HEK293 (cell line): ENCODE data around the gene PARD3.
A peak's percentile ranks its signal among the peaks of the same experiment; 100 is the strongest.

Experiments
- EGR2 ChIP-seq: fragments of 450-650 bp; formaldehyde crosslinking; IDR thresholded peaks from 2 replicates; pipeline ENCODE4 v1.5.1; 2016; ENCODE audit warnings: low read depth, missing biosample characterization, missing genetic modification characterization
- ELK4 ChIP-seq: IDR thresholded peaks from 2 replicates; pipeline ENCODE4 v1.6.1; 2011; ENCODE audit warnings: mild to moderate bottlenecking, low read depth, low read length, borderline replicate concordance
- FEZF1 ChIP-seq: fragments of 450-650 bp; formaldehyde crosslinking; IDR thresholded peaks from 2 replicates; pipeline ENCODE4 v1.5.1; 2016; ENCODE audit warnings: missing biosample characterization, missing genetic modification characterization
- GLI4 ChIP-seq: fragments of 450-650 bp; formaldehyde crosslinking; IDR thresholded peaks from 2 replicates; pipeline ENCODE4 v1.5.1; 2016; ENCODE audit warnings: missing biosample characterization, missing genetic modification characterization
- HIC1 ChIP-seq: fragments of 450-650 bp; formaldehyde crosslinking; IDR thresholded peaks from 2 replicates; pipeline ENCODE4 v1.5.1; 2016; ENCODE audit warnings: missing biosample characterization, missing genetic modification characterization
- KLF16 ChIP-seq: fragments of 450-650 bp; formaldehyde crosslinking; IDR thresholded peaks from 2 replicates; pipeline ENCODE4 v1.5.1; 2017; ENCODE audit warnings: missing biosample characterization, missing genetic modification characterization
- KLF7 ChIP-seq: fragments of 450-650 bp; formaldehyde crosslinking; IDR thresholded peaks from 2 replicates; pipeline ENCODE4 v1.5.1; 2016; ENCODE audit warnings: missing biosample characterization, missing genetic modification characterization, borderline replicate concordance
- MYNN ChIP-seq: fragments of 450-650 bp; formaldehyde crosslinking; IDR thresholded peaks from 2 replicates; pipeline ENCODE4 v1.5.1; 2016; ENCODE audit warnings: missing biosample characterization, missing genetic modification characterization, borderline replicate concordance
- OVOL3 ChIP-seq: fragments of 450-650 bp; formaldehyde crosslinking; IDR thresholded peaks from 2 replicates; pipeline ENCODE4 v1.5.1; 2016; ENCODE audit warnings: missing biosample characterization, missing genetic modification characterization
- SCRT2 ChIP-seq: fragments of 450-650 bp; formaldehyde crosslinking; IDR thresholded peaks from 2 replicates; pipeline ENCODE4 v1.5.1; 2016; ENCODE audit warnings: missing biosample characterization, missing genetic modification characterization
- SP7 ChIP-seq: fragments of 450-650 bp; formaldehyde crosslinking; IDR thresholded peaks from 2 replicates; pipeline ENCODE4 v1.5.1; 2016; ENCODE audit warnings: missing biosample characterization, missing genetic modification characterization
- ZBTB49 ChIP-seq: fragments of 450-650 bp; formaldehyde crosslinking; IDR thresholded peaks from 2 replicates; pipeline ENCODE4 v1.5.1; 2016; ENCODE audit warnings: missing biosample characterization, missing genetic modification characterization, low read depth
- ZEB2 ChIP-seq: fragments of 450-650 bp; formaldehyde crosslinking; IDR thresholded peaks from 2 replicates; pipeline ENCODE4 v1.5.1; 2016; ENCODE audit warnings: missing biosample characterization, missing genetic modification characterization
- ZNF18 ChIP-seq: fragments of 450-650 bp; formaldehyde crosslinking; IDR thresholded peaks from 2 replicates; pipeline ENCODE4 v1.5.1; 2016; ENCODE audit warnings: missing biosample characterization, missing genetic modification characterization
- ZNF266 ChIP-seq: fragments of 450-650 bp; formaldehyde crosslinking; IDR thresholded peaks from 2 replicates; pipeline ENCODE4 v1.5.1; 2016; ENCODE audit warnings: missing biosample characterization, missing genetic modification characterization, low read depth
- ZNF274 ChIP-seq, 2 experiments: fragments of 200-500 bp in 1 of 2; fragments of 450-650 bp in 1 of 2; sonication (Bioruptor generic) in 1 of 2; formaldehyde crosslinking in 1 of 2; IDR thresholded peaks; 2 replicates each; pipeline versions ENCODE4 v1.5.1 to v1.6.1; 2014 to 2016; ENCODE audit warnings: borderline replicate concordance in 1 of 2, inconsistent platforms in 1 of 2, low read length in 1 of 2, missing biosample characterization in 1 of 2, missing genetic modification characterization in 1 of 2
- ZNF391 ChIP-seq: fragments of 450-650 bp; formaldehyde crosslinking; IDR thresholded peaks from 2 replicates; pipeline ENCODE4 v1.5.1; 2016; ENCODE audit warnings: low read depth, missing biosample characterization, missing genetic modification characterization, borderline replicate concordance
- ZNF416 ChIP-seq: fragments of 450-650 bp; formaldehyde crosslinking; IDR thresholded peaks from 2 replicates; pipeline ENCODE4 v1.5.1; 2016; ENCODE audit warnings: missing biosample characterization, missing genetic modification characterization
- ZNF514 ChIP-seq: fragments of 450-650 bp; formaldehyde crosslinking; IDR thresholded peaks from 2 replicates; pipeline ENCODE4 v1.5.1; 2016; ENCODE audit warnings: missing biosample characterization, missing genetic modification characterization
- ZNF571 ChIP-seq: fragments of 450-650 bp; formaldehyde crosslinking; IDR thresholded peaks from 2 replicates; pipeline ENCODE4 v1.5.0; 2017; ENCODE audit warnings: missing biosample characterization, missing genetic modification characterization
- ZNF621 ChIP-seq: fragments of 450-650 bp; formaldehyde crosslinking; IDR thresholded peaks from 2 replicates; pipeline ENCODE4 v1.5.1; 2017; ENCODE audit warnings: missing biosample characterization, missing genetic modification characterization
- ZNF626 ChIP-seq: fragments of 450-650 bp; sonication (Bioruptor Pico); formaldehyde crosslinking; IDR thresholded peaks from 2 replicates; pipeline ENCODE4 v1.5.1; 2018; ENCODE audit warnings: missing biosample characterization, missing genetic modification characterization, inconsistent platforms
- ZNF664 ChIP-seq: fragments of 450-650 bp; formaldehyde crosslinking; IDR thresholded peaks from 2 replicates; pipeline ENCODE4 v1.5.1; 2016; ENCODE audit warnings: missing biosample characterization, missing genetic modification characterization
- ZNF747 ChIP-seq: fragments of 450-650 bp; formaldehyde crosslinking; IDR thresholded peaks from 2 replicates; pipeline ENCODE4 v1.5.1; 2016; ENCODE audit warnings: missing biosample characterization, missing genetic modification characterization
- ZNF768 ChIP-seq: fragments of 450-650 bp; formaldehyde crosslinking; IDR thresholded peaks from 2 replicates; pipeline ENCODE4 v1.5.1; 2018; ENCODE audit warnings: missing biosample characterization, mild to moderate bottlenecking, missing genetic modification characterization
- ZNF837 ChIP-seq: fragments of 450-650 bp; formaldehyde crosslinking; IDR thresholded peaks from 2 replicates; pipeline ENCODE4 v1.5.1; 2016; ENCODE audit warnings: missing biosample characterization, missing genetic modification characterization
- ZNF843 ChIP-seq: fragments of 450-650 bp; formaldehyde crosslinking; IDR thresholded peaks from 2 replicates; pipeline ENCODE4 v1.5.1; 2016; ENCODE audit warnings: missing biosample characterization, missing genetic modification characterization
- ZSCAN23 ChIP-seq: fragments of 450-650 bp; formaldehyde crosslinking; IDR thresholded peaks from 2 replicates; pipeline ENCODE4 v1.5.1; 2016; ENCODE audit warnings: missing biosample characterization, missing genetic modification characterization
- ZXDB ChIP-seq: fragments of 450-650 bp; formaldehyde crosslinking; IDR thresholded peaks from 2 replicates; pipeline ENCODE4 v1.5.1; 2016; ENCODE audit warnings: missing biosample characterization, missing genetic modification characterization
- TF ChIP-seq, protein P1 (sequence below): fragments of 450-650 bp; formaldehyde crosslinking; IDR thresholded peaks from 2 replicates; pipeline ENCODE4 v1.5.1; 2016; ENCODE audit warnings: missing biosample characterization, missing genetic modification characterization
- TF ChIP-seq, protein P2 (sequence below): fragments of 450-650 bp; formaldehyde crosslinking; IDR thresholded peaks from 2 replicates; pipeline ENCODE4 v1.5.1; 2016; ENCODE audit warnings: missing biosample characterization, missing genetic modification characterization

Gene PARD3

DNA sequence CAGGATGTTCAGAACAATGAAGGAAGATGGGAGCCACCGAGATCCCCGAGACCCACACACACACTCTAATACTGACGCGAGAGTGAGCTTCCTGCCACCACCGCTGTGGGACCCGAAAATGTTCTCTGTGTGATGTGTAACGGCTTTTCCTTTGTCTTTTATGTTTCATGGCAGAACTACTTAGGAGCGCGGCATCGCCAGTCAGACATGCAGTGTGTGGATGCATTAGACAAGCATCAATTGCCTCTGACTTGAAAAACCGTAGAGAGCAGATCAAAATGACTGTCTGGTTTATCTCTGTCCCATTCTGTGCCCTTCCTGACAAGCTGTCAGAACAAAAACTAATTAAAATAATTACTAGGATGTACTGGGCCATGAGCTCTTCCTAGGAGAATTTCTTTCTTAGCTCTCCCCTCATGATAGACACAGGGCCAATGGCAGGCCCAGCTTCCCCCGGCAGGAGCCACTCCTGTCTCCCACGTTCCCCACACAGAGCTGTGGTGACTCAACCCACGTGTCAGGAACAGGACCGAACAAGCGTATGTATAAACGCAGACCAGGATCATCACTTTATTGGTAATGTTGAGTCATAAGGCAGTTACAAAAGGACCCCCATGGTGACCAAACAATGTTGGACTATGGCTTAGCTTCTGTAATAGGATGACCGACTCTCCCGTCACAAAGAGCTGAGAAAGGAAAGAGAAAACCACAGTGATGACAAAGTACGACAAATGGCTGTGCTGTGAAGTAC lies 705.0 kb downstream of the PARD3 start (continued):
- TF ChIP-seq ZBTB49 (tag by site-specific recombination): no peak
- TF ChIP-seq ZNF391: no peak
- no peak for TF ChIP-seq ZNF18
- TF ChIP-seq KLF16: no peak
- TF ChIP-seq ZXDB (tag by site-specific recombination): no peak
- TF ChIP-seq ZNF514 (tag by site-specific recombination): no peak
- no peak for TF ChIP-seq ELK4
- no peak for TF ChIP-seq MYNN
- TF ChIP-seq ZNF837 (tag by site-specific recombination): no peak
- TF ChIP-seq HIC1: peak; percentile 45; the same call in 1 of the 2 replicates
- TF ChIP-seq EGR2 (tag by site-specific recombination): peak; percentile 42; the same call in 1 of the 2 replicates
- TF ChIP-seq ZNF768 (tag by site-specific recombination): no peak
- TF ChIP-seq, protein P1, sequence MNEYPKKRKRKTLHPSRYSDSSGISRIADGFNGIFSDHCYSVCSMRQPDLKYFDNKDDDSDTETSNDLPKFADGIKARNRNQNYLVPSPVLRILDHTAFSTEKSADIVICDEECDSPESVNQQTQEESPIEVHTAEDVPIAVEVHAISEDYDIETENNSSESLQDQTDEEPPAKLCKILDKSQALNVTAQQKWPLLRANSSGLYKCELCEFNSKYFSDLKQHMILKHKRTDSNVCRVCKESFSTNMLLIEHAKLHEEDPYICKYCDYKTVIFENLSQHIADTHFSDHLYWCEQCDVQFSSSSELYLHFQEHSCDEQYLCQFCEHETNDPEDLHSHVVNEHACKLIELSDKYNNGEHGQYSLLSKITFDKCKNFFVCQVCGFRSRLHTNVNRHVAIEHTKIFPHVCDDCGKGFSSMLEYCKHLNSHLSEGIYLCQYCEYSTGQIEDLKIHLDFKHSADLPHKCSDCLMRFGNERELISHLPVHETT (tag by site-specific recombination): 0 out of 2 replicates have a peak, but pooled peaks have one; percentile 32
- TF ChIP-seq SP7 (tag by site-specific recombination): no peak
- TF ChIP-seq ZNF266 (tag by site-specific recombination): no peak
- TF ChIP-seq ZNF416: no peak
- TF ChIP-seq ZNF747 (tag by site-specific recombination): no peak
- no peak for TF ChIP-seq GLI4 (tag by site-specific recombination)
- TF ChIP-seq ZNF626 (tag by site-specific recombination): no peak
- no peak for TF ChIP-seq ZNF843 (tag by site-specific recombination)
- TF ChIP-seq ZNF274 (IDR thresholded peaks at IDR 0.05; ENCODE audit: low read length): no peak
- no peak for TF ChIP-seq ZNF274 (tag by site-specific recombination; IDR thresholded peaks at IDR 0.05; ENCODE audit: borderline replicate concordance)
- TF ChIP-seq, protein P2, sequence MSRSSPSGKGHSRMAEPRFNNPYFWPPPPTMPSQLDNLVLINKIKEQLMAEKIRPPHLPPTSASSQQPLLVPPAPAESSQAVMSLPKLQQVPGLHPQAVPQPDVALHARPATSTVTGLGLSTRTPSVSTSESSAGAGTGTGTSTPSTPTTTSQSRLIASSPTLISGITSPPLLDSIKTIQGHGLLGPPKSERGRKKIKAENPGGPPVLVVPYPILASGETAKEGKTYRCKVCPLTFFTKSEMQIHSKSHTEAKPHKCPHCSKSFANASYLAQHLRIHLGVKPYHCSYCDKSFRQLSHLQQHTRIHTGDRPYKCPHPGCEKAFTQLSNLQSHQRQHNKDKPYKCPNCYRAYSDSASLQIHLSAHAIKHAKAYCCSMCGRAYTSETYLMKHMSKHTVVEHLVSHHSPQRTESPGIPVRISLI (tag by site-specific recombination): no peak
- no peak for TF ChIP-seq ZNF571 (tag by site-specific recombination)
- TF ChIP-seq FEZF1 (tag by site-specific recombination): no peak
- no peak for TF ChIP-seq ZSCAN23 (tag by site-specific recombination)
- TF ChIP-seq ZNF621 (tag by site-specific recombination): no peak
- TF ChIP-seq ZEB2 (tag by site-specific recombination): 0 out of 2 replicates have a peak, but pooled peaks have one; percentile 23
- TF ChIP-seq SCRT2 (tag by site-specific recombination): no peak
- no peak for TF ChIP-seq OVOL3
- TF ChIP-seq ZNF664 (tag by site-specific recombination): no peak
- TF ChIP-seq KLF7 (tag by site-specific recombination): no peak
